GM10248 (cell line): ENCODE measurements around the gene CMTR1.

Source experiments
- CTCF ChIA-PET: fragments of 300-600 bp; sonication (Branson Sonifier 250); formaldehyde crosslinking; extraction: SDS; loops from one replicate; lab custom pipeline; 2021; ENCODE audit warnings: antibody characterized with exemption; lab: Yijun Ruan, JAX
- POLR2A ChIA-PET: fragments of 350-650 bp; sonication (Branson Sonifier 250); formaldehyde crosslinking; extraction: SDS; loops from one replicate; lab custom pipeline; 2020; ENCODE audit warnings: antibody characterized with exemption; lab: Yijun Ruan, JAX
- DNase-seq: peaks from one replicate; pipeline ENCODE4 v3.0.0; 2012; ENCODE audit errors: extremely low spot score
- TF ChIP-seq, protein P1 (sequence below): IDR thresholded peaks from 2 replicates; pipeline ENCODE4 v1.5.1; 2012; ENCODE audit warnings: mild to moderate bottlenecking, low read depth; ENCODE audit errors: extremely low read depth, missing control alignments, control extremely low read depth

Gene CMTR1

DNA sequence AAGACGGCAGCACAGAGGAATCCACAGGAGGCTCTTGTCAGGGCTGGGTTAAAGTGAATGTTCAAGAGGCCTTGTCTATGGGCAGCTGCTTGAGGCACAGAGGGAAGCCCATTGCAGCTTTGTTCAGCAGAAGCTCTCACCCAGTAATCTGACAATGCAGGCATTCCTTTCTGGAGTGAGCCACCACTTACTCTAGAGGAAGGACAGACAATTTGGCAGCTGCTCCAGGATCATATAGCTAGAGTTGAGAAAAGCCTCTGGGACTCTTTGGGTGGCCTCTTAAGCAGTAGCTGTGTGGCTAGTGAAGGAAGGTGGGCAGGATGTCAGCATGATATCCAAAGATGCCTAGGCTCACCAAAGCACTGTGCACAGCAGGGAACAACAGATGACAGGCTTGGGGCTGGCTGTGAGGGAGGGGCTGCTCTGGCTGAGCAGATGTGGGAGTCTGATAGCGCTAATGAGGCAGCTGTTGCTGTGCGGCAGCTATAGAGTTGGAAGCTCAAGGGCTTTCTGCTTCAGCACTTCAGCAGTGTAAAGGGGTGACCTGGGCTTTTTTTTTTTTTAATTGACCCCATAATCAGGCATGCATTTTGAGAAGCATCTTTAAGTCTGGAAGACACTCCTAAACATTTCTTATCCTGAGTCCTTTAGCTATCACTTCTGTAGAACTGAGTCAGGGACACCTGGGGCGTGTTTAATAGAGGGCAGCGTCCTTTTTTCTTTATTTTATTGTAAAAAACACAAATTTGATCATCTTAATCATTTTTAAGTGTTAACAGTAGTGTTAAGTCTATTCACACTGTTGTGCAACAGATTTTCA is 27.2 kb downstream of the CMTR1 start:
- no peak for DNase-seq
- POLR2A ChIA-PET: no interaction called here
- TF ChIP-seq, protein P1, sequence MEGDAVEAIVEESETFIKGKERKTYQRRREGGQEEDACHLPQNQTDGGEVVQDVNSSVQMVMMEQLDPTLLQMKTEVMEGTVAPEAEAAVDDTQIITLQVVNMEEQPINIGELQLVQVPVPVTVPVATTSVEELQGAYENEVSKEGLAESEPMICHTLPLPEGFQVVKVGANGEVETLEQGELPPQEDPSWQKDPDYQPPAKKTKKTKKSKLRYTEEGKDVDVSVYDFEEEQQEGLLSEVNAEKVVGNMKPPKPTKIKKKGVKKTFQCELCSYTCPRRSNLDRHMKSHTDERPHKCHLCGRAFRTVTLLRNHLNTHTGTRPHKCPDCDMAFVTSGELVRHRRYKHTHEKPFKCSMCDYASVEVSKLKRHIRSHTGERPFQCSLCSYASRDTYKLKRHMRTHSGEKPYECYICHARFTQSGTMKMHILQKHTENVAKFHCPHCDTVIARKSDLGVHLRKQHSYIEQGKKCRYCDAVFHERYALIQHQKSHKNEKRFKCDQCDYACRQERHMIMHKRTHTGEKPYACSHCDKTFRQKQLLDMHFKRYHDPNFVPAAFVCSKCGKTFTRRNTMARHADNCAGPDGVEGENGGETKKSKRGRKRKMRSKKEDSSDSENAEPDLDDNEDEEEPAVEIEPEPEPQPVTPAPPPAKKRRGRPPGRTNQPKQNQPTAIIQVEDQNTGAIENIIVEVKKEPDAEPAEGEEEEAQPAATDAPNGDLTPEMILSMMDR: no peak
- CTCF ChIA-PET: interaction anchor here (1.2 kb wide), 2 partner anchors 9 to 11 kb away, joined by 3 to 4 read pairs; no protein-coding TSS in a partner anchor

DNA sequence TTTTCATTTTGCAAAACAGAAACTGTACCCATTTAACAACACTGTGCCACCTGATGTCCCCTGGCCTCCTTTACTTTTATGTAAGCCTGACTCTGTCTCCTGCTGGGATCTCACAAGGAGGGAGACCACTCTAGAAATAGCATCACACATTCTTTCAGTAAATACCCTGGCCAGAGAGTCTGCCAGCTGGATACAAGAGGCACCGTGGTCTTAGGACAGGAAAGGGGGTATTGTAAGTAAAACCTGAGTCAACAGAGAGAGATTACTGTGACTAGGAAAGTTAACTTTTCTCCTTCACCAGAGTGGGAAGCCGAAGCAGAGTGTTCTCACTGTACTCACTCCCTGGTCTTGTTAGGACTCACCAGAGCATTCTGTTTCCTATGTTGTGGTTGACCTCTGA is 27.8 kb downstream of the CMTR1 start:
- DNase-seq: no peak
- ChIA-PET POLR2A (no interaction called here), CTCF (interaction anchor here (1.2 kb wide), 1 partner anchor 9 kb away, joined by 3 read pairs; no protein-coding TSS in a partner anchor)
- TF ChIP-seq, protein P1: no peak

GRCh38 chr6:37463110-37463509 is 30.1 kb downstream of the CMTR1 start:
- POLR2A ChIA-PET: no interaction called here

DNA sequence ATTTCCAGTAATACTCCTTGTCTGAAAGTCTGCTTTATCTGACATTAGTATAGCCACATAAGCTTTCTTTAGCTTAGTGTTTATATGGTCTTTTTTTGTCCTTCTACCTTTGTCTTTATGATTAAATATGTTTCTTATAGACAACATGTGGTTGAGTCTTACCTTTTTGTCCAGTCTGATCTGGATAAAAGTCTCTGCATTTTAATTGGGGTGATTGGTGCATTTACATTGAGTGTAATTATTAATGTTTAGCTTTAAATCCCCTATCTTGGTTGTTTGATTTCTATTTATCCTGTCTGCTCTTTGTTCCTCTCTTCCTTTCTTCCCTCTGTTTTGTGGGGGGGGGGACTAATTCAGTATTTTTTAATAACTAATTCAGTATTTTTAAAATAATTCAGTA is 34.7 kb downstream of the CMTR1 start:
- no peak for DNase-seq
- ChIA-PET CTCF (interaction anchor here (0.8 to 1.6 kb wide), 2 partner anchors 10 to 16 kb away, joined by 3 to 4 read pairs; no protein-coding TSS in a partner anchor), POLR2A (no interaction called here)
- TF ChIP-seq, protein P1: no peak

More at GRCh38 chr6:37463110-37463509, 30.1 kb downstream of the CMTR1 start:
- DNase-seq: no peak
- TF ChIP-seq, protein P1: no peak
- CTCF ChIA-PET: interaction anchor here (1.5 kb wide), 1 partner anchor 20 kb away, joined by 3 read pairs; no protein-coding TSS in a partner anchor

- no peak for DNase-seq
- POLR2A ChIA-PET: no interaction called here
- TF ChIP-seq, protein P1: no peak
- CTCF ChIA-PET: interaction anchor here (1.1 to 1.6 kb wide), 6 partner anchors 11 to 219 kb away, joined by 3 to 4 read pairs (median 3); no protein-coding TSS in a partner anchor
These were observed 40.5 kb downstream of the CMTR1 start for GRCh38 chr6:37473364-37474095.

GRCh38 chr6:37474316-37474715 is 41.3 kb downstream of the CMTR1 start:
- DNase-seq: no peak
- POLR2A ChIA-PET: no interaction called here
- CTCF ChIA-PET: interaction anchor here (1.2 to 1.6 kb wide), 2 partner anchors 16 to 218 kb away, joined by 3 read pairs; no protein-coding TSS in a partner anchor
- TF ChIP-seq, protein P1: no peak
